ENCODE measurements around the gene TMEFF2. TPM values are rescaled to one million over a fixed set of nuclear protein-coding genes. Genes with fewer than 3 reads are reported as not detected.
"Not testable (repeated sequence)": the region's sequence is repeated elsewhere in the genome, so short reads cannot be mapped to it uniquely, and the experiment has no call there.

Gene TMEFF2
- total and polyA plus RNA-seq, 4 donors = 0.08 TPM; not detected in 3

- peaks cover 0 to 3% (median 0%) of the 10 kb centered on the region in 4 donors for H3K9me3 ChIP-seq (ENCODE audit: control insufficient read depth in 4 of 4, low read length in 3 of 4)
Measured at GRCh38 chr2:192119536-192119935, 75.2 kb downstream of the TMEFF2 start.

DNA sequence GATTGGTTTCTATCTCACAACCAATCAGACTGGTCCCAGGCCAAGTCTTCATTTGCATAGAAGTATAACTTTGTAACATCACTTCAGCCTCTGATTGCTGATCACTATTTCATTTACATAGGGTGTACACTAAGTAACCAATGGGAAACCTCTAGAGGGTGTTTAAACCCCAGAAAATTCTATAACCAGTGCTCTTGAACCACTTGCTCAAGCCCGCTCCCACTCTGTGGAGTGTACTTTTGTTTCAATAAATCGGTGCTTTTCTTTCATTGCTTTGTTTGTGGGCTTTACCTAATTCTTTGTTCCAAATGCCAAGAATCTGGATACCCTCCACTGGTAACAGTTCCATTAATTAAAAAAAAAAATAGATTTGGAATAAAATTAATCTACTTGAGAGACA, 77.0 kb downstream of the TMEFF2 start:
- Histone ChIP-seq H3K27me3 (ENCODE audit: control insufficient read depth in 4 of 4, insufficient read depth in 4 of 4, low read length in 3 of 4) (no peaks in the 10 kb centered on the region), H3K9ac (ENCODE audit: low read depth in 1 of 2, low read length in 2 of 2) (no peak overlapping the region), H3K36me3 (ENCODE audit: control insufficient read depth in 4 of 4, insufficient read depth in 3 of 4, low read depth in 1 of 4, low read length in 3 of 4) (no peaks in the 10 kb centered on the region), H3K4me1 (ENCODE audit: control insufficient read depth in 4 of 4, insufficient read depth in 4 of 4, low read length in 3 of 4) (no peaks in the 10 kb centered on the region), H3K9me3 (ENCODE audit: control insufficient read depth in 4 of 4, low read length in 3 of 4) (peaks cover 0 to 3% (median 0%) of the 10 kb centered on the region in 4 donors), H3K27ac (ENCODE audit: low read depth in 1 of 2, low read length in 2 of 2) (no peak overlapping the region), H3K4me3 (ENCODE audit: low read depth in 1 of 3, low read length in 3 of 3) (no peak overlapping the region)
- DNase-seq (ENCODE audit: low spot score) = no peak
- WGBS = 94% methylated on average over 2 of the region's 2 CpGs
- TF ChIP-seq EGR1 (IDR thresholded peaks at IDR 0.05; ENCODE audit: low read depth in 2 of 2) (no peak), FOXA1 (IDR thresholded peaks at IDR 0.05) (no peak), HNF4A (conservative IDR thresholded peaks at IDR 0.05) (no peak), ZBTB33 (IDR thresholded peaks at IDR 0.05) (no peak), RAD21 (IDR thresholded peaks at IDR 0.05) (no peak), SP1 (IDR thresholded peaks at IDR 0.05) (no peak), FOXA2 (IDR thresholded peaks at IDR 0.05) (no peak), TAF1 (conservative IDR thresholded peaks at IDR 0.05) (no peak), CTCF (IDR thresholded peaks at IDR 0.05; ENCODE audit: low read depth, low read length, missing input control) (no peak), NR2F2 (IDR thresholded peaks at IDR 0.05) (no peak)
- TF ChIP-seq, protein P1, sequence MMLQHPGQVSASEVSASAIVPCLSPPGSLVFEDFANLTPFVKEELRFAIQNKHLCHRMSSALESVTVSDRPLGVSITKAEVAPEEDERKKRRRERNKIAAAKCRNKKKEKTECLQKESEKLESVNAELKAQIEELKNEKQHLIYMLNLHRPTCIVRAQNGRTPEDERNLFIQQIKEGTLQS (IDR thresholded peaks at IDR 0.05) = no peak

More at GRCh38 chr2:192119536-192119935, 75.2 kb downstream of the TMEFF2 start:
- Histone ChIP-seq H3K27ac (ENCODE audit: low read depth in 1 of 2, low read length in 2 of 2) (peak overlapping the region in 1 of 2 donors; percentile 16), H3K27me3 (ENCODE audit: control insufficient read depth in 4 of 4, insufficient read depth in 4 of 4, low read length in 3 of 4) (no peaks in the 10 kb centered on the region), H3K9ac (ENCODE audit: low read depth in 1 of 2, low read length in 2 of 2) (no peak overlapping the region), H3K36me3 (ENCODE audit: control insufficient read depth in 4 of 4, insufficient read depth in 3 of 4, low read depth in 1 of 4, low read length in 3 of 4) (no peaks in the 10 kb centered on the region), H3K4me1 (ENCODE audit: control insufficient read depth in 4 of 4, insufficient read depth in 4 of 4, low read length in 3 of 4) (peaks cover 0 to 10% (median 6%) of the 10 kb centered on the region in 4 donors), H3K4me3 (ENCODE audit: low read depth in 1 of 3, low read length in 3 of 3) (no peak overlapping the region)
- WGBS = 42% methylated on average over 1 of the region's 1 CpG
- DNase-seq (ENCODE audit: low spot score) = no peak
- no peak for TF ChIP-seq TAF1 (conservative IDR thresholded peaks at IDR 0.05)
- TF ChIP-seq, protein P2, sequence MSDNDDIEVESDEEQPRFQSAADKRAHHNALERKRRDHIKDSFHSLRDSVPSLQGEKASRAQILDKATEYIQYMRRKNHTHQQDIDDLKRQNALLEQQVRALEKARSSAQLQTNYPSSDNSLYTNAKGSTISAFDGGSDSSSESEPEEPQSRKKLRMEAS (IDR thresholded peaks at IDR 0.05) = no peak
- no peak for TF ChIP-seq SP1 (IDR thresholded peaks at IDR 0.05)
- no peak for TF ChIP-seq YY1 (IDR thresholded peaks at IDR 0.05)
- no peak for TF ChIP-seq RAD21 (IDR thresholded peaks at IDR 0.05)
- TF ChIP-seq ZBTB33 (IDR thresholded peaks at IDR 0.05) = no peak
- no peak for TF ChIP-seq HNF4G (IDR thresholded peaks at IDR 0.05)
- TF ChIP-seq, protein P3, sequence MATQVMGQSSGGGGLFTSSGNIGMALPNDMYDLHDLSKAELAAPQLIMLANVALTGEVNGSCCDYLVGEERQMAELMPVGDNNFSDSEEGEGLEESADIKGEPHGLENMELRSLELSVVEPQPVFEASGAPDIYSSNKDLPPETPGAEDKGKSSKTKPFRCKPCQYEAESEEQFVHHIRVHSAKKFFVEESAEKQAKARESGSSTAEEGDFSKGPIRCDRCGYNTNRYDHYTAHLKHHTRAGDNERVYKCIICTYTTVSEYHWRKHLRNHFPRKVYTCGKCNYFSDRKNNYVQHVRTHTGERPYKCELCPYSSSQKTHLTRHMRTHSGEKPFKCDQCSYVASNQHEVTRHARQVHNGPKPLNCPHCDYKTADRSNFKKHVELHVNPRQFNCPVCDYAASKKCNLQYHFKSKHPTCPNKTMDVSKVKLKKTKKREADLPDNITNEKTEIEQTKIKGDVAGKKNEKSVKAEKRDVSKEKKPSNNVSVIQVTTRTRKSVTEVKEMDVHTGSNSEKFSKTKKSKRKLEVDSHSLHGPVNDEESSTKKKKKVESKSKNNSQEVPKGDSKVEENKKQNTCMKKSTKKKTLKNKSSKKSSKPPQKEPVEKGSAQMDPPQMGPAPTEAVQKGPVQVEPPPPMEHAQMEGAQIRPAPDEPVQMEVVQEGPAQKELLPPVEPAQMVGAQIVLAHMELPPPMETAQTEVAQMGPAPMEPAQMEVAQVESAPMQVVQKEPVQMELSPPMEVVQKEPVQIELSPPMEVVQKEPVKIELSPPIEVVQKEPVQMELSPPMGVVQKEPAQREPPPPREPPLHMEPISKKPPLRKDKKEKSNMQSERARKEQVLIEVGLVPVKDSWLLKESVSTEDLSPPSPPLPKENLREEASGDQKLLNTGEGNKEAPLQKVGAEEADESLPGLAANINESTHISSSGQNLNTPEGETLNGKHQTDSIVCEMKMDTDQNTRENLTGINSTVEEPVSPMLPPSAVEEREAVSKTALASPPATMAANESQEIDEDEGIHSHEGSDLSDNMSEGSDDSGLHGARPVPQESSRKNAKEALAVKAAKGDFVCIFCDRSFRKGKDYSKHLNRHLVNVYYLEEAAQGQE (IDR thresholded peaks at IDR 0.05) = no peak
- no peak for TF ChIP-seq HNF4A (conservative IDR thresholded peaks at IDR 0.05)
- no peak for TF ChIP-seq GABPA (IDR thresholded peaks at IDR 0.05 in 1 of 2, conservative IDR thresholded peaks at IDR 0.05 in 1 of 2)
- TF ChIP-seq, protein P1 (IDR thresholded peaks at IDR 0.05) = no peak

DNA sequence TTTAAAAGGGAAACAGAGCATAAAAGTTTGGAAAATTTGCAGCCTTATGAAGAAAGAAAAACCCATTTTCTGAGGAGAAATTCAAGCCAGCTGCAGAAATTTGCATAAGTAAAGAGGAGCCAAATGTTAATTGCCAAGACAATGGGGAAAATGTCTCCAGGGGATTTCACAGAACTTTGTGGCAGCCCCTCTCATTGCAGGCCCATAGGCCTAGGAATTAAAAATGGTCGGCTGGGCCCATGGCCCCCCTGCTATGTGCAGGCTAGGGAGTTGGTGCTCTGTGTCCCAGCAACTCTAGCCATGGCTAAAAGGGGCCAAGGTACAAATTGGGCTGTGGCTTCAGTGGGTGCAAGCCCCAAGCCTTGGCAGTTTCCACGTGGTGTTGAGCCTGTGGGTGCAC, 83.2 kb downstream of the TMEFF2 start:
- H3K9ac ChIP-seq (ENCODE audit: low read depth in 1 of 2, low read length in 2 of 2); DNase-seq (ENCODE audit: low spot score); H3K4me3 ChIP-seq (ENCODE audit: low read depth in 1 of 3, low read length in 3 of 3); H3K4me1 ChIP-seq (ENCODE audit: control insufficient read depth in 4 of 4, insufficient read depth in 4 of 4, low read length in 3 of 4); H3K27me3 ChIP-seq (ENCODE audit: control insufficient read depth in 4 of 4, insufficient read depth in 4 of 4, low read length in 3 of 4); H3K27ac ChIP-seq (ENCODE audit: low read depth in 1 of 2, low read length in 2 of 2); H3K36me3 ChIP-seq (ENCODE audit: control insufficient read depth in 4 of 4, insufficient read depth in 3 of 4, low read depth in 1 of 4, low read length in 3 of 4); H3K9me3 ChIP-seq (ENCODE audit: control insufficient read depth in 4 of 4, low read length in 3 of 4): not testable (repeated sequence)
- WGBS = 84% methylated on average over 2 of the region's 2 CpGs
